ENCODE measurements around the gene COL8A2.

- TF ChIP-seq POLR2A (IDR thresholded peaks at IDR 0.05) (no peak), CTCF (IDR thresholded peaks at IDR 0.05) (no peak), POLR2AphosphoS5 (IDR thresholded peaks at IDR 0.05) (no peak)
Observed at GRCh38 chr1:36098650-36099365, 26.2 kb downstream of the COL8A2 start.
